SHP77 treated with DMSO at 0.1 percent for 48 hours (cell line): ENCODE results near the gene PDIA6.

Source experiments
- DNase-seq: peaks from one replicate; lab custom pipeline; 2025; lab: John Stamatoyannopoulos, UW

Gene PDIA6

DNA sequence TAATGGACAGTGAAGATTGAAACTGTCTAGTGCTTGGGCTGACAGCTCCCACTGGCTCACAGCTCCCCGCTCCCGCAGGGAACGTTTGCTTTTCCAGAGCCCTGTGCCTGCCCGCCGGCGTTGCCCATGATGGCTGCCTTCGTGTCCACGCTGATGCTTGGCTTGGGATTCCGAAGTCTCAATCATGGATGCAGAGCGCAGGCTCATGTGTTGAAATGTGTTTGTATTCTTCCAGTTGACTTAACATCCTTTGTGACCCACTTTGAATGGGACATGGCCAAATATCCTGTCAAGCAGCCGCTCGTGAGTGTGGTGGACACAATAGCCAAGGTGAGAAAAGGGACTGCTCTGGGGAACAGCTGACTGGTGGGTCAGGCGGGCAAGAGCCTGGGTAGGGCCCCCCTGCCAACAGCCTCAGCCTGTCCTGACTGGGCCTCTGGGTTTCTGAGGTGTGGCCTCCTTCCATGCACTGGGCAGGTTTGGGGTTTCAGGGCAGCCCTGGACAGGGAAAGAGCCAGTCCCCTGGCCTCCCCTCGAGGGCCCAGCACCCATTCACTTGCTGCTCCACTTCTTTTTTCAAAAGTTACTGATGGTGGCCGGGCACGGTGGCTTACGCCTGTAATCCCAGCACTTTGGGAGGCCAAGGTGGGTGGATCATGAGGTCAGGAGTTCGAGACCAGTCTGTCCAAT lies 48.3 kb downstream of the PDIA6 start:
- no peak for DNase-seq

DNA sequence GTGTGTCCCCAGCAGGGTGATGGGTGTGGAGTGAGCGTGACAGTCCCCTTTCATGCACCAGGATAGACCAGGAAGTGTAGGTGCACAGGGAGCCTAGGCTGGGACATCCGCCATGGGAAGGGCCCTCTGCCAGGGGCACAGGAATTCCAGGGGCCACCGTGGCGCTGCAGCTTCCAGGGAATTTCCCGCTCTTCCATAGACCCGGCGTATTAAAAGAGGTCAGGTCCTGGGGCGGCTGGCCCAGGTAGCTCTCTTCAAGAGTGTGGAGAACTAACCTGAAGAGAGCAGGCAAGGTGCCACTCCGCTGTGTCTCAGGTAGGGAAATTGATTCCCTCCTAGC lies 49.2 kb downstream of the PDIA6 start:
- DNase-seq: no peak

DNA sequence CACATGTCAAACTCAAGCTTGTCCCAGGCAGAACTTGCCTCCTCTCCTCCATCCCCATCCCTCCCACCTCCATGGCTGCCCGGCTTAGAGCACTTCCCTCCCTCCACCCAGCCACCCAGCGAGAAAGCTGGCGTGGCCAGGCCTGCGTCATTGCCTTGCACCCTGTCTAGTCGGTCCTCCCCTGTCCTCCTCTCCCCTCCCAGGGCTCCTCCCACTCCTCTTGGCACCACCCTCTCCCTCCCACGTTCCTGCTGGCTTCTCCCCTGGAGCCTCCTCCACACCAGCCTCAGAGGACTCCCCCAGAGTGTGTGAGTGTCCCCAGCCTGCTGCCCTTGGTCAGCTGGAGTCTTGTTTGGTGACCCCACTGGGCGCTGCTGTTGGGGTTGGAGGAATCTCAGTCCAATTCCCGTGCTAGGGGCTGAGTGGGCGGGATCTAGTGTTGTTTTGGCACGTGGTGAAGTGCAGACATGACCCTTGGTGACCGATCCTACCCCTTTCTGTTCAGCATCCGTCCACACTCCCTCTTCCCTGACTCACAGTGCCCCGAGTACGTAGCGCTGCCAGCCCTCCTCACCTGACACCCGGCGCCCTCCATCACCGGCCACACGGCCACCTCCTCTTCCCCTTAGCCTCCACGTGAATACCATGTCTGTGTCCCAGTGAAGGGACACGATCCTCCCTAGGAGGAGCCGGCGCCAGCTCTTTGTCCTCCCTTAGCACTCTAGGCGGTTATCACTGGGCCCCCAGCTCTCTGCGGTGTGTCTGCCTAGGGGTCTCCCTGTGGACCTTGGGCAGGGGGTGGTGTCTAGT lies 49.7 kb downstream of the PDIA6 start:
- DNase-seq: no peak

DNA sequence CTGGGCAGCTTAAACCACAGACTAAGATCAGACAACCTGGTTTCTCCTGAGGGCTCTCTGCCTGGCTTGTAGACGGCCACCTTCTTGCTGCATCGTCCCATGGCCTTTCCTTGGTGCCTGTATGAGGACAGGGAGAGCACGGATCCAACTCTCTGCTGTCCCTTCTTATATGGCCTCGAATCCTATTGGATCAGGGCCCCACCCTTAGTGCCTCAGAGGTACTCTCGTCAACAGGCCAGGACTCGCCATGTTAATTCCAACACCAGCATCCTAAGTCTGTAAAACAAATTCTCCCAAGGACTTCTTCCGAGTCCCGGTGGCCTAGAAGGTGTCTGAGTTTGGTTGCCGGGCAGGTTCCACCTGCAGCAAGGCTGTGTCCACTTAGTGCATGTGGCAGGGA lies 51.0 kb downstream of the PDIA6 start:
- DNase-seq: no peak

DNA sequence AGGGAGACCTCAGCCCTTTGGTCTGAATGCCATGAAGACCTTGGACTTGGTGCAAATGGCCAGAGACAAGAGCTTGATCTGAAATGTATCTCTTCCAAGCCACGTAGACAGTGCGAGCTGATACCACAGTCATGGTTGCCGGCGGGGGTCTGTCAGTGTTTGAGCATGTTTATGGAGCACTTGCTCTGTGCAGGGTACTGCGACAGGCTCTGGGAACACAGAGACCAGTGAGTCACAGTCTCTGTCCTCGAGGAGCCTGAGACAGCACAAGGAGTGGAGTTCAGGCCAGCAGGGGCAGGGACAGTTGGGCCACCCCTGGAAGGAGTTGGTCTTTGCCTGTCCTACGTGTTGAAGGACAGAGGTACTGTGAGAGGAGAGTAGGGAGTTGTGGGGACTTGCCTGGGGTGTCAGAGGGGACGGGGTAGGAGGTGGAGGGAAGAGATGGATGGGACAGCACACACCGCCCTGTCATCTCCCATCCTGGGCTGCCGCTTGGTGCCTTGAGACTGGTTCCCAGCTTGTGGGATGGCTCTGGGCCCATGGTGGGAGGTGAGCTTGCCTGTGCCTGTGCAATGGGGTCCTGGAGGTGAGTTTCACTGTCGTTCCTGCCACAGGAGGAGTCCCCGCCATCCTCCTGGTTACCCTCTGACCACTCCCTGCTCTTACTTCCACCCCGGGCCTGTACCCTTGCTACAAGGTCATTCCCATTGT lies 51.6 kb downstream of the PDIA6 start:
- DNase-seq: no peak

DNA sequence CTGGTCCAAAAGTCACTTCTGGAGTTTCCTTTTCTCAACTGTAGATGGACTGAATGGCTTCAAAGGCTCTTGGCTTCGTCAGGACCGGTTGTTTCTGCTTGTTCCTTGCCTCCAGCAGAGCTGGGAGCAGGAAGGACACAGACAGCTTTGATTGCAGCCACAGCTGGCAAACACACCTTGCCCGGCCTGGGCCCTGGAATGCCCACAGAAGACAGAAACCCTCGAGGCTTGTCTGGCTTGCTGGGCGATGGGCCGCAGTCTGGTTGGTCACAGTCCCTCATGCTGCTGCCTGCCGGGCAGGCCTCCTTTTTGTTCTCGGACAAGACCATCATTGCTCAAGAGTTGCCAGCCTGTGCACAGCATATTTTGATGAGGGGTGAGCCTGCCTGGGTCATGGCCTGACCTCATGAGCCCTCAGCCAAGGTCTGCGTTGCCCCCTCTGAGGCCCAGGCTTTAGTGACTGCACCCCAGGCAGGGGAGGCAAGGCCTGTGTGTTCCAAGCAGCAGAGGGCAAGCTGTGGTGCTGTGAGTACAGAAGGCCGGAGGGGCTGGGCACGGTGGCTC lies 53.4 kb downstream of the PDIA6 start:
- no peak for DNase-seq

GRCh38 chr2:10757814-10758286 lies 54.7 kb downstream of the PDIA6 start:
- DNase-seq: no peak

DNA sequence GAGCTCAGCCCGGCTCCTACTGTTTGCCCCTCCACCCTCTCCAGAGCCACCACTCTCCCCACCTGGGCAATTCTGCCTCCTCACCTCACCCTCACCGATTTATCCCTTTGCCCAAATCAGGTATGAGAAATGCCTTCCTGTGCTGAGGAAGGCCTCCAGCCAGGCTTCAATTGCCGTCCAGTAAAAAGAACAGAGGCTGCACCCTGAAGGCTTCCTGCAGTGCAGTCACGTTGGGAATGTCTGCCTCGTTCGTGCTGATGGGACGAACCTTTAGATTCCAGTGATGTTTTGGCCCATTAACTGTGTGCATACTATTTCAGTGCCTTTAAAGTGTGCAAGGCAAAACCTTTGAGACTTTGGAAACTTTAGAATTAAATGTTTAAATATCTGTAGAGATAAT lies 57.0 kb downstream of the PDIA6 start:
- DNase-seq: no peak

DNA sequence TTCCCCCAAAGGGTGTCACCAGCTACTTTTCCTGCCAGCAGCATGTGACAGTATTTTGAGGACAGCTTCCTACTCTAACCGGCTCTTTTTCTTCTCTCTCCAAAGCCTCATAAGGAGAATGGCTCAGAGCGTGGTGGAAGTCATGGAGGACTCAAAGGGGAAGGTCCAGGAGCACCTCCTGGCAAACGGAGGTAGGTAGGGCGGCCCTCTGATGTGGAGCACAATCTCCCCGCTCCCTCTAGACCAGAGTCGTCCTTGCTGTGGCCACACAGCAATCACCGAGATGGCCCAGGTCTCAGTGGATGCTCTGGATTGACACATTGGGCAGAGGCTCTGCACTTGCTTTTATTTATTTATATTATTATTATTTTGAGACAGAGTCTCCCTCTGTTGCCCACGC lies 58.7 kb downstream of the PDIA6 start:
- DNase-seq: no peak

GRCh38 chr2:10753156-10753555 lies 59.4 kb downstream of the PDIA6 start:
- DNase-seq: no peak

- DNase-seq: no peak
These were observed 60.3 kb downstream of the PDIA6 start for GRCh38 chr2:10752236-10752635.

DNA sequence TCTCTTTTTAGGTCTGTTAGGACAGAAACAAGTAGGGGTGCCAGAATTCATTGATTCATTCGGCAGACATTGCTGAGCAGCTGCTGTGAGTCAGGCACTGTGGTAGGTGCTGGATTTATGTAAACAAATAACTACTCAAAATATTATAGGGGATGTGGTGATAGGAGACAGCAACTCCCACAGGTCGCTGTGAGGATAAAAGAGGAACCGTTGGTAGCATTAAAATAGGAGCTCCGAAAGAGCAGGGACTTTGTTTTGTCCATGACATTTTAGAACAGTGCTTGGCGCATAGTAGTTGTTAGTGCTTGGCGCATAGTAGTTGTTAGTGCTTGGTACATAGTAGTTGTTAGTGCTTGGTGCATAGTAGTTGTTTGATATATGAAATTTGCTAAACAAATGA lies 62.0 kb downstream of the PDIA6 start:
- no peak for DNase-seq

- DNase-seq: no peak
These were observed 69.9 kb downstream of the PDIA6 start for GRCh38 chr2:10742666-10743065.

DNA sequence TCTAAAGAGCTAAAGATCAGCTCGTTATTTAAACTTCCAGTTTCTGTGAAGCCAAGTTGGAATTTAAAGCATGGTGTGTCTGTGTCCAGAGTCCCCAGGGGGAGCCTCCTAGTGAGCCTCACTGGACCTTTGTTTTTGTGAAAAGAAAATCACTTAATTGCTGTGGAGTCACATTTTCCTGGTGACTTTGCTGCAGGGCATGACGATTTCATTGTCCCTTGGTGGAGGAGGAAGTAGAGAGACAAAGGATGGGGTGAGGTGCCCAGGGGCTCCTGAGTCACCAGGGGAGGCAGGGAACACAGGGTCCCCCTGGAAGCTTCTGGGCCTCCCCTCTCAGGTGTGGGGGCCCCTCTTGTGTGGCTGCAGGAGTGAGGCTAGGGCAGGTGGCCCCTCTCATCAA lies 71.4 kb downstream of the PDIA6 start:
- DNase-seq: no peak

- no peak for DNase-seq
These were observed 72.4 kb downstream of the PDIA6 start for GRCh38 chr2:10740226-10740625.

- DNase-seq: no peak
These were observed 74.4 kb downstream of the PDIA6 start for GRCh38 chr2:10738192-10738591.

DNA sequence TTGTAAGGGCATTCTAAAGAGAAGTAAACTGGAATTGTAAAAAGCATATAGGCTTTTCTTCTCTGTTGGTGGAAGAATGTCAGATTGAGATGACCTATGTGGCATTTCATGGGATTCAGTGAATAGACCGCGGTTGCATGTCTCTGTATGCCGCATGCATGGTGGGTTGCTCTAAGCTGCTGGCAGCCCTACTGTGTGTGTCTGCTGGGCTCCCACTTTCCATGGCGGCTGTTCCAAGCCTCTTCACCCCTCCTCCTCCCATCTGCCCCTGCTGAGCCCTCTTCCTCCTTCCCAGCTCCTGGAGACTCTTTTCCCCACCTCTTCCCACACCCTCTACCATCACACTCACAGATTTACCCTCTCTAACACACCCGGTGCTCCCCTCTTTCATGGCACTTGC lies 78.6 kb downstream of the PDIA6 start:
- DNase-seq: no peak

DNA sequence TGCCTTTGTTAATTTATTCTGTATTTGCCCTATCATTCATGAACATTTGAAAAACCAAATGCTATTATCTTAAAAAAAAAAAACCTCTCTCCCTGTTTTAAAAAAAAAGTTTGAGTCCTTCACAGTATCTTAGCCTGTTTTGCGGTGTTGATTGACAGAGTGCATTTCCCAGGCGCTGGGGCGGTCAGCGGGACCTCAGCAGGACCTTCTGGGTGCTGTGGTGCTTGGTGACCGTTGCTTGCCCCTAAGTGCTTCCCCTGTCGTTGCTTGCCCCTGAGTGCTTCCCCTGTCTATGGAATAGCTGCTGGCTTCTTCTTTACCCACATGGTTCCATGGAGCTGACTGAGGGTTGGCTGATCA lies 79.0 kb downstream of the PDIA6 start:
- DNase-seq: no peak
